Measurements from ENCODE around the gene ZNF467.

- TF ChIP-seq CTCF (IDR thresholded peaks at IDR 0.05), result no peak
- no peak for TF ChIP-seq POLR2AphosphoS5 (IDR thresholded peaks at IDR 0.05; ENCODE audit: low read depth, low read length)
Observed at GRCh38 chr7:149763563-149764240, 9.7 kb downstream of the ZNF467 start.

Data from Panc1 (cell line).